ENCODE results near the gene ASAP3.

DNA sequence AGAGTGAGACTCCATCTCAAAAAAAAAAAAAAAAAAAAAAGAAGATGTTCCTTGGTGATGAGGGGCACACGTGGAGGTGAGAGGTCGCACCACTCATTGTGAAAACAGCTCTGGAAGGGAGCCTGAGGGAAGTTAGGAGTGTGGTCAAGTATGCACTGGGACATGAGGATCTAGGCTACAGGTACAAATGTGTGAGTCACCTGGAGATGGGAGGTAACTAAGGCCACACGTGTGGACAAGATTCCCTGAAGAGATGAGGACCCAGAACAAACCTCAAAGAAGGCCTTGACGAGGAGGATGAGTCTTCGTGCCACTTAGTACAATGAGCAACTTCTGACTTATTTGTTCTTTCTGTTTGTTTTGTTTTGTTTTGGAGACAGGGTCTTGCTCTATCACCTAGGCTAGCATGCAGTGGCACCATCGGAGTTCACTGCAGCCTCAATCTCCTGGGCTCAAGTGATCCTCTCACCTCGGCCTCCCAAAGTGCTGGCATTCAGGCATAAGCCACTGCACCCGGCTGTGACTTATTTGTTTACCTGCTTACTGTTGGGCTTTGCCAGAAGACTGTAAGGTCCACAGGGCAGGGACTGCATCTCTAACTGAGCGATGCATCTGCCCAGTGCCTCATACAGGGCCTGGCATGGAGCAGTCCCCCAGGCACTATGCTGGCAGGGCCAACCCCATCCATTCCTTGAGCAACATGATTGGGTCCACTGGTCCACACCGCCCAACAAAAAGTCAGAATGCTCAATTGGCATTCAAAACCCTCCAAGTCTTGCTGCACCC is 6.4 kb downstream of the ASAP3 start:
- TF ChIP-seq CTCF (conservative IDR thresholded peaks at IDR 0.05; ENCODE audit: low read depth in 2 of 2) (no peak), CREB1 (CRISPR knock-in tag; IDR thresholded peaks at IDR 0.05; ENCODE audit: low read depth) (no peak), POLR2AphosphoS5 (IDR thresholded peaks at IDR 0.05; ENCODE audit: low read depth) (no peak), EZH2 (IDR thresholded peaks at IDR 0.05; ENCODE audit: low read depth, unreplicated experiment) (no peak), ETS1 (IDR thresholded peaks at IDR 0.05) (no peak), NANOG (IDR thresholded peaks at IDR 0.05; ENCODE audit: borderline replicate concordance) (no peak)
- TF ChIP-seq, protein P1, sequence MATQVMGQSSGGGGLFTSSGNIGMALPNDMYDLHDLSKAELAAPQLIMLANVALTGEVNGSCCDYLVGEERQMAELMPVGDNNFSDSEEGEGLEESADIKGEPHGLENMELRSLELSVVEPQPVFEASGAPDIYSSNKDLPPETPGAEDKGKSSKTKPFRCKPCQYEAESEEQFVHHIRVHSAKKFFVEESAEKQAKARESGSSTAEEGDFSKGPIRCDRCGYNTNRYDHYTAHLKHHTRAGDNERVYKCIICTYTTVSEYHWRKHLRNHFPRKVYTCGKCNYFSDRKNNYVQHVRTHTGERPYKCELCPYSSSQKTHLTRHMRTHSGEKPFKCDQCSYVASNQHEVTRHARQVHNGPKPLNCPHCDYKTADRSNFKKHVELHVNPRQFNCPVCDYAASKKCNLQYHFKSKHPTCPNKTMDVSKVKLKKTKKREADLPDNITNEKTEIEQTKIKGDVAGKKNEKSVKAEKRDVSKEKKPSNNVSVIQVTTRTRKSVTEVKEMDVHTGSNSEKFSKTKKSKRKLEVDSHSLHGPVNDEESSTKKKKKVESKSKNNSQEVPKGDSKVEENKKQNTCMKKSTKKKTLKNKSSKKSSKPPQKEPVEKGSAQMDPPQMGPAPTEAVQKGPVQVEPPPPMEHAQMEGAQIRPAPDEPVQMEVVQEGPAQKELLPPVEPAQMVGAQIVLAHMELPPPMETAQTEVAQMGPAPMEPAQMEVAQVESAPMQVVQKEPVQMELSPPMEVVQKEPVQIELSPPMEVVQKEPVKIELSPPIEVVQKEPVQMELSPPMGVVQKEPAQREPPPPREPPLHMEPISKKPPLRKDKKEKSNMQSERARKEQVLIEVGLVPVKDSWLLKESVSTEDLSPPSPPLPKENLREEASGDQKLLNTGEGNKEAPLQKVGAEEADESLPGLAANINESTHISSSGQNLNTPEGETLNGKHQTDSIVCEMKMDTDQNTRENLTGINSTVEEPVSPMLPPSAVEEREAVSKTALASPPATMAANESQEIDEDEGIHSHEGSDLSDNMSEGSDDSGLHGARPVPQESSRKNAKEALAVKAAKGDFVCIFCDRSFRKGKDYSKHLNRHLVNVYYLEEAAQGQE (IDR thresholded peaks at IDR 0.05; ENCODE audit: unreplicated experiment): no peak
- TF ChIP-seq, protein P2, sequence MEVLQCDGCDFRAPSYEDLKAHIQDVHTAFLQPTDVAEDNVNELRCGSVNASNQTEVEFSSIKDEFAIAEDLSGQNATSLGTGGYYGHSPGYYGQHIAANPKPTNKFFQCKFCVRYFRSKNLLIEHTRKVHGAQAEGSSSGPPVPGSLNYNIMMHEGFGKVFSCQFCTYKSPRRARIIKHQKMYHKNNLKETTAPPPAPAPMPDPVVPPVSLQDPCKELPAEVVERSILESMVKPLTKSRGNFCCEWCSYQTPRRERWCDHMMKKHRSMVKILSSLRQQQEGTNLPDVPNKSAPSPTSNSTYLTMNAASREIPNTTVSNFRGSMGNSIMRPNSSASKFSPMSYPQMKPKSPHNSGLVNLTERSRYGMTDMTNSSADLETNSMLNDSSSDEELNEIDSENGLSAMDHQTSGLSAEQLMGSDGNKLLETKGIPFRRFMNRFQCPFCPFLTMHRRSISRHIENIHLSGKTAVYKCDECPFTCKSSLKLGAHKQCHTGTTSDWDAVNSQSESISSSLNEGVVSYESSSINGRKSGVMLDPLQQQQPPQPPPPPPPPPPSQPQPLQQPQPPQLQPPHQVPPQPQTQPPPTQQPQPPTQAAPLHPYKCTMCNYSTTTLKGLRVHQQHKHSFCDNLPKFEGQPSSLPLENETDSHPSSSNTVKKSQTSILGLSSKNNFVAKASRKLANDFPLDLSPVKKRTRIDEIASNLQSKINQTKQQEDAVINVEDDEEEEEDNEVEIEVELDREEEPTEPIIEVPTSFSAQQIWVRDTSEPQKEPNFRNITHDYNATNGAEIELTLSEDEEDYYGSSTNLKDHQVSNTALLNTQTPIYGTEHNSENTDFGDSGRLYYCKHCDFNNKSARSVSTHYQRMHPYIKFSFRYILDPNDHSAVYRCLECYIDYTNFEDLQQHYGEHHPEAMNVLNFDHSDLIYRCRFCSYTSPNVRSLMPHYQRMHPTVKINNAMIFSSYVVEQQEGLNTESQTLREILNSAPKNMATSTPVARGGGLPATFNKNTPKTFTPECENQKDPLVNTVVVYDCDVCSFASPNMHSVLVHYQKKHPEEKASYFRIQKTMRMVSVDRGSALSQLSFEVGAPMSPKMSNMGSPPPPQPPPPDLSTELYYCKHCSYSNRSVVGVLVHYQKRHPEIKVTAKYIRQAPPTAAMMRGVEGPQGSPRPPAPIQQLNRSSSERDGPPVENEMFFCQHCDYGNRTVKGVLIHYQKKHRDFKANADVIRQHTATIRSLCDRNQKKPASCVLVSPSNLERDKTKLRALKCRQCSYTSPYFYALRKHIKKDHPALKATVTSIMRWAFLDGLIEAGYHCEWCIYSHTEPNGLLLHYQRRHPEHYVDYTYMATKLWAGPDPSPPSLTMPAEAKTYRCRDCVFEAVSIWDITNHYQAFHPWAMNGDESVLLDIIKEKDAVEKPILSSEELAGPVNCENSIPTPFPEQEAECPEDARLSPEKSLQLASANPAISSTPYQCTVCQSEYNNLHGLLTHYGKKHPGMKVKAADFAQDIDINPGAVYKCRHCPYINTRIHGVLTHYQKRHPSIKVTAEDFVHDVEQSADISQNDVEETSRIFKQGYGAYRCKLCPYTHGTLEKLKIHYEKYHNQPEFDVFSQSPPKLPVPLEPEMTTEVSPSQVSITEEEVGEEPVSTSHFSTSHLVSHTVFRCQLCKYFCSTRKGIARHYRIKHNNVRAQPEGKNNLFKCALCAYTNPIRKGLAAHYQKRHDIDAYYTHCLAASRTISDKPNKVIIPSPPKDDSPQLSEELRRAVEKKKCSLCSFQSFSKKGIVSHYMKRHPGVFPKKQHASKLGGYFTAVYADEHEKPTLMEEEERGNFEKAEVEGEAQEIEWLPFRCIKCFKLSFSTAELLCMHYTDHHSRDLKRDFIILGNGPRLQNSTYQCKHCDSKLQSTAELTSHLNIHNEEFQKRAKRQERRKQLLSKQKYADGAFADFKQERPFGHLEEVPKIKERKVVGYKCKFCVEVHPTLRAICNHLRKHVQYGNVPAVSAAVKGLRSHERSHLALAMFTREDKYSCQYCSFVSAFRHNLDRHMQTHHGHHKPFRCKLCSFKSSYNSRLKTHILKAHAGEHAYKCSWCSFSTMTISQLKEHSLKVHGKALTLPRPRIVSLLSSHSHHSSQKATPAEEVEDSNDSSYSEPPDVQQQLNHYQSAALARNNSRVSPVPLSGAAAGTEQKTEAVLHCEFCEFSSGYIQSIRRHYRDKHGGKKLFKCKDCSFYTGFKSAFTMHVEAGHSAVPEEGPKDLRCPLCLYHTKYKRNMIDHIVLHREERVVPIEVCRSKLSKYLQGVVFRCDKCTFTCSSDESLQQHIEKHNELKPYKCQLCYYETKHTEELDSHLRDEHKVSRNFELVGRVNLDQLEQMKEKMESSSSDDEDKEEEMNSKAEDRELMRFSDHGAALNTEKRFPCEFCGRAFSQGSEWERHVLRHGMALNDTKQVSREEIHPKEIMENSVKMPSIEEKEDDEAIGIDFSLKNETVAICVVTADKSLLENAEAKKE (CRISPR knock-in tag; IDR thresholded peaks at IDR 0.05): no peak
